Esophagus squamous epithelium (tissue), 5 donors: ENCODE results near the gene SAA4. TPM values are rescaled to one million over a fixed set of nuclear protein-coding genes. Genes with fewer than 3 reads are reported as not detected.
"Not testable (repeated sequence)": the region's sequence is repeated elsewhere in the genome, so short reads cannot be mapped to it uniquely, and the experiment has no call there.

Source experiments
- DNase-seq: peaks from one replicate; lab custom pipeline; 2025; lab: John Stamatoyannopoulos, UW
- H3K27ac ChIP-seq, 4 donors: fragments of 200-600 bp; sonication (generic); one replicate each; pipeline ENCODE4 v1.5.1; 2016 to 2019; ENCODE audit warnings: mild to moderate bottlenecking in 1 of 4
- H3K27me3 ChIP-seq, 4 donors: fragments of 200-600 bp; sonication (generic); 1 replicate in 3 of 4; 2 replicates in 1 of 4; pipeline versions ENCODE4 v1.5.1 to v1.6.0; 2017 to 2021; ENCODE audit warnings: antibody characterized with exemption in 1 of 4
- H3K36me3 ChIP-seq, 3 donors: fragments of 200-600 bp; sonication (generic); one replicate each; pipeline ENCODE4 v1.5.1; 2016 to 2019
- H3K4me1 ChIP-seq, 3 donors: fragments of 200-600 bp; sonication (generic); one replicate each; pipeline ENCODE4 v1.5.1; 2017 to 2019
- H3K4me3 ChIP-seq, 4 donors: fragments of 200-600 bp; sonication (generic); 1 replicate in 3 of 4; 2 replicates in 1 of 4; pipeline ENCODE4 v1.5.1; 2016 to 2019; ENCODE audit warnings: mild to moderate bottlenecking in 2 of 4, moderate library complexity in 1 of 4
- H3K9me3 ChIP-seq, 3 donors: fragments of 200-600 bp; sonication (generic); one replicate each; pipeline ENCODE4 v1.5.1; 2016 to 2019
- CTCF ChIP-seq, 6 experiments: fragments of 450-650 bp in 4 of 6; fragments of 200-600 bp in 2 of 6; sonication (generic) in 2 of 6; IDR thresholded peaks; one replicate each; pipeline ENCODE4 v1.5.1; 2016 to 2019; ENCODE audit warnings: antibody characterized with exemption in 6 of 6, mild to moderate bottlenecking in 4 of 6, moderate library complexity in 4 of 6
- POLR2A ChIP-seq, 4 donors: fragments of 450-650 bp; IDR thresholded peaks; one replicate each; pipeline ENCODE4 v1.6.1; 2017; ENCODE audit warnings: antibody characterized with exemption in 4 of 4, mild to moderate bottlenecking in 4 of 4, moderate library complexity in 3 of 4
- WGBS, 2 donors: methylation state at CpG; one replicate each; pipeline ENCODE4 v1.1.5; 2018; 5-methylcytosine and 5-hydroxymethylcytosine counted together
- intact Hi-C: fragments of 100-400 bp; cut with DNase I; formaldehyde crosslinking; loops from one replicate; pipeline ENCODE4 v1.15.0; 2022
- total RNA-seq, 4 donors: library from RNA; depleted of rRNA; stranded (reverse); fragments of >200 nt; gene quantifications; one replicate each; pipeline ENCODE4 v1.1.0, GENCODE V29; 2016
- donor health status: DM: yes; HTN: yes; CAD: no.

SAA4 gene
- total RNA-seq, 4 donors from 2014 or later = 1.3 TPM; not detected in 3

GRCh38 chr11:18264677-18265555 is 28.3 kb upstream of the SAA4 start:
- peaks cover 0 to 4% (median 0%) of the 10 kb centered on the region in 3 donors for H3K4me1 ChIP-seq
- intact Hi-C loops = no loop called here
- no peak overlapping the region for H3K4me3 ChIP-seq
- DNase-seq = no peak
- H3K27ac ChIP-seq = no peak overlapping the region
- H3K9me3 ChIP-seq = no peaks in the 10 kb centered on the region
- H3K27me3 ChIP-seq = no peaks in the 10 kb centered on the region
- no peaks in the 10 kb centered on the region for H3K36me3 ChIP-seq
- WGBS, 2 donors = 58 to 71% methylated on average over 1 of the region's 1 CpG
- TF ChIP-seq CTCF (IDR thresholded peaks at IDR 0.05) (no peak), POLR2A (IDR thresholded peaks at IDR 0.05) (no peak)

GRCh38 chr11:18264035-18264434 is 27.4 kb upstream of the SAA4 start:
- TF ChIP-seq POLR2A (IDR thresholded peaks at IDR 0.05) (no peak), CTCF (IDR thresholded peaks at IDR 0.05) (no peak)
- Histone ChIP-seq H3K27me3 (no peaks in the 10 kb centered on the region), H3K36me3 (no peaks in the 10 kb centered on the region), H3K4me3 (no peak overlapping the region), H3K9me3 (no peaks in the 10 kb centered on the region), H3K27ac (no peak overlapping the region), H3K4me1 (peaks cover 0 to 4% (median 0%) of the 10 kb centered on the region in 3 donors)
- DNase-seq = no peak
- intact Hi-C loops = no loop called here
- WGBS, 2 donors = 68 to 75% methylated on average over 4 of the region's 4 CpGs

- H3K27me3 ChIP-seq, H3K9me3 ChIP-seq, H3K4me1 ChIP-seq, H3K4me3 ChIP-seq, DNase-seq, H3K27ac ChIP-seq, intact Hi-C loops, H3K36me3 ChIP-seq: not testable (repeated sequence)
- 63 to 64% methylated on average over 8 of the region's 8 CpGs for WGBS, 2 donors
These were observed 26.2 kb upstream of the SAA4 start for GRCh38 chr11:18262681-18263350.

GRCh38 chr11:18261721-18262120 is 25.1 kb upstream of the SAA4 start:
- intact Hi-C loops = no loop called here
- Histone ChIP-seq H3K4me1 (peaks cover 0 to 4% (median 0%) of the 10 kb centered on the region in 3 donors), H3K36me3 (no peaks in the 10 kb centered on the region), H3K9me3 (no peaks in the 10 kb centered on the region), H3K27ac (no peak overlapping the region), H3K4me3 (no peak overlapping the region), H3K27me3 (no peaks in the 10 kb centered on the region)
- 89 to 90% methylated on average over 5 to 14 of the region's 14 CpGs for WGBS, 2 donors
- TF ChIP-seq CTCF (IDR thresholded peaks at IDR 0.05) (no peak), POLR2A (IDR thresholded peaks at IDR 0.05) (no peak)
- DNase-seq = no peak

GRCh38 chr11:18259259-18259658 is 22.7 kb upstream of the SAA4 start:
- intact Hi-C loops = no loop called here
- H3K36me3 ChIP-seq = no peaks in the 10 kb centered on the region
- no peaks in the 10 kb centered on the region for H3K4me1 ChIP-seq
- H3K27ac ChIP-seq = no peak overlapping the region
- peaks cover 0 to under 1% (median 0%) of the 10 kb centered on the region in 4 donors for H3K27me3 ChIP-seq
- DNase-seq = no peak
- H3K9me3 ChIP-seq = no peaks in the 10 kb centered on the region
- no peak overlapping the region for H3K4me3 ChIP-seq
- TF ChIP-seq POLR2A (IDR thresholded peaks at IDR 0.05) = no peak
- no peak for TF ChIP-seq CTCF (IDR thresholded peaks at IDR 0.05)
